ENCODE data around the gene UBP1. TPM values are rescaled to one million over a fixed set of nuclear protein-coding genes. Genes with fewer than 3 reads are reported as not detected.
"Not testable (repeated sequence)": the region's sequence is repeated elsewhere in the genome, so short reads cannot be mapped to it uniquely, and the experiment has no call there.

Gene UBP1
- total RNA-seq, 4 donors from 2014 or later: 45.6 to 77.0 (median 63.0) TPM

DNA sequence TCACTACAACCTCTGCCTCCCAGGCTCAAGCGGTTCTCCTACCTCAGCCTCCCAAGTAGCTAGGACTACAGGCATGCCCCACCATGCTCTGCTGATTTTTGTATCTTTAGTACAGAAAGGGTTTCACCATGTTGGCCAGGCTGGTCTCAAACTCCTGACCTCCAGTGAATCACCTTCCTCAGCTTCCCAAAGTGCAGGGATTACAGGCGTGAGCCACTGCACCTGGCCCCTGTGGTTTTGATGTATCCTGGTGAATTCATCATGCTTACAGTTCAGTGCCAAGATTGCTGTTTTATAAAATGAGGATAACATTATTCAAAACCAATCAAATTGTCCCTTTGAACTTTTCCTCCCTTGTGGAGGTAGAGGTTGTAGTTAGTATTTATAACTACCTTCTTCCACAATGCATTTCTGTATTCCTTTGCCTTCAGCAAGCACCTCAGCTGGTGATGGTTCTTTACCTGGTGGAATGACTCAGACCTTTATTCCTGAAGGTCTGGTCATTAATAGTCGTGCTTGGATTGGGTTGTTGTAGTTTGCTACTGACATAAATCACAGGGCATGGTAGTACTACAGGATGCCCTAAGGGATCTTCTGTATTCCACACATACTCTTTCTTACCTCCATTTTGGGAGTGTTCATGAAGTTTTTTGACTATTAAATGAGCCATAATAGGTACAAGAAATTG lies 76.9 kb downstream of the UBP1 start:
- ATAC-seq (ENCODE audit: low FRiP score) (no peak), DNase-seq (ENCODE audit: low spot score) (no peak)
- TF ChIP-seq, protein P1, sequence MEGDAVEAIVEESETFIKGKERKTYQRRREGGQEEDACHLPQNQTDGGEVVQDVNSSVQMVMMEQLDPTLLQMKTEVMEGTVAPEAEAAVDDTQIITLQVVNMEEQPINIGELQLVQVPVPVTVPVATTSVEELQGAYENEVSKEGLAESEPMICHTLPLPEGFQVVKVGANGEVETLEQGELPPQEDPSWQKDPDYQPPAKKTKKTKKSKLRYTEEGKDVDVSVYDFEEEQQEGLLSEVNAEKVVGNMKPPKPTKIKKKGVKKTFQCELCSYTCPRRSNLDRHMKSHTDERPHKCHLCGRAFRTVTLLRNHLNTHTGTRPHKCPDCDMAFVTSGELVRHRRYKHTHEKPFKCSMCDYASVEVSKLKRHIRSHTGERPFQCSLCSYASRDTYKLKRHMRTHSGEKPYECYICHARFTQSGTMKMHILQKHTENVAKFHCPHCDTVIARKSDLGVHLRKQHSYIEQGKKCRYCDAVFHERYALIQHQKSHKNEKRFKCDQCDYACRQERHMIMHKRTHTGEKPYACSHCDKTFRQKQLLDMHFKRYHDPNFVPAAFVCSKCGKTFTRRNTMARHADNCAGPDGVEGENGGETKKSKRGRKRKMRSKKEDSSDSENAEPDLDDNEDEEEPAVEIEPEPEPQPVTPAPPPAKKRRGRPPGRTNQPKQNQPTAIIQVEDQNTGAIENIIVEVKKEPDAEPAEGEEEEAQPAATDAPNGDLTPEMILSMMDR (IDR thresholded peaks at IDR 0.05): no peak

DNA sequence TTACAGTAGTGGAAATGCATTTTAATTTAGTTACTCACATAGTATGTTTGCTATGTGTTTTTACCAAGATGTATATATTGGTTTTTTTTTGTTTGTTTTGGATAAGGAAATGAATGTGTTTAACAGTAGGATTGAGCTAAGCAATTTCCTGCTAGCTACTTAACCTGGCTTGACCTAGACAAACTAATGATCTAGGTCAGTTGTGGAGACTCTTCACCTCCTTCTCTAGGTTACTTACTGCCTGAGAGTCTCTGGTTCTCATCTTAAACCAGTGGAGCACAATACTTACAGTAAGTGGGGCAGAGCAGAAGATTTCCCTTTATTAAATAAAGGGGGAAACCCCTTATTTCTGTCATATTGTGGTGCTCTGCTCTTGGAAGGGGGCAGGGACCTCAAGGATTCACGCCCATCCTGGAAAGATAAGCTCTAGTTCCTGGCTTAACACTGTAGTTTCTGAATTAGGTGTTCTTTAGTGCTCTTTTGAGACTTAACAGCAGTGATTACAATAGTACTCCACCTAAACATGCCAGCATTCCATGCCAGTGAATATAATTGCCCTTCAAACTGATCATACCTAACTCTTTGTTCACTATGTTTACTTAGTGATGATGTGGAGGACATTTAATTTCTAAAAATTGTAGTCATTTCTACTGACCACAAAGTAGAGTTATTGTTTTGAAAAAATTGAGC lies 79.9 kb downstream of the UBP1 start:
- TF ChIP-seq, protein P1 (IDR thresholded peaks at IDR 0.05): no peak
- DNase-seq (ENCODE audit: low spot score): no peak
- no peak for ATAC-seq (ENCODE audit: low FRiP score)

DNA sequence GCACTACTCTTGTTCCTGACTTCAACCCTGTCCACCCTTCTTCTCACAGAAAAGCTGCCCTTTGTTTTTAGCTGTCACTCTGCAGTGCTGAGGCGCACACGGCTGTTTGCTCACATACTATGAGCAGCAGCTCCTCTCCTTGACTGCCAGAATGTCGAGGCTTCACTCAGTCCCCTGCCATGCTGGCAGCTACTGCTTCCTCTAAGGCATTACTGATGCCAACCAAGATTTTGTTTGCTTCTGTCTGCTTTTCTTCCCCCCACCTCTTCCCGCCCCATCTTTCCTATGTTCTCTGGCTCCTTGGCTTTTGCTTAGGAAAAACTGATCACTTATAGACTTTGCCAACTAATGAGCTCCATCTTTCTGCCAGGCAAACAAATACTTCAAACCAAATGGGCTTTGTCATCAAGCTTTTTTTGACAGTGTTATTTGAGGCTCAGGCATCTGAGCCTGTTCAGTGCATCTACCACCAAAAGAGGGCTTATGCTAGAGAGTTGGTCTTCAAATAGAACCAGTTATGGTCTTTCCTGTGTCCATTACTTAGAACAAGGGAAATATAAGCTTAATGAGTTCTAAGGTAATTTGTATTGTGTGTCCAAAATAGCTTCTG lies 81.9 kb downstream of the UBP1 start:
- no peak for ATAC-seq (ENCODE audit: low FRiP score)
- TF ChIP-seq, protein P1 (IDR thresholded peaks at IDR 0.05): no peak

DNA sequence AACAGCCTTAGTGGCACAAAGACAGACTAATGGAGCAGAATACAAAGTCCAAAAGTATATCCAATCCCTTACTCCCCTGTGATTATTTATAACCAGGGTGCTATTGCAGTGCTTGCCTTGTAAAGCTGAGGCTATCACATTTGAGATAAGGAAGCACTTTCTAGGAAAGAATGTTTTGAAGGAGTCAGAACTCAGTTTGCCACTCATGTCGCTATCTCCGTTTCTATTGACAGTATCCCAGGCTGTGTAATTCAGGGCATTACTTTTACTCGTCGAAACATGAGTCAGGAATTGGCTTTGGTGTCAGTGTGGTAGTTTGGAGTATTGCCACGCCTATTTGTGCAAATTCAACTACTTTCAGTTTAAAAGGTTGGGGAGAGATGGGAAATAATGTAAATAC lies 84.6 kb downstream of the UBP1 start:
- ATAC-seq (ENCODE audit: low FRiP score) (peak; percentile 89), DNase-seq (ENCODE audit: low spot score) (no peak)
- TF ChIP-seq, protein P1 (IDR thresholded peaks at IDR 0.05): no peak

More for the DNA sequence above, 81.9 kb downstream of the UBP1 start:
- no peak for DNase-seq (ENCODE audit: low spot score)

DNA sequence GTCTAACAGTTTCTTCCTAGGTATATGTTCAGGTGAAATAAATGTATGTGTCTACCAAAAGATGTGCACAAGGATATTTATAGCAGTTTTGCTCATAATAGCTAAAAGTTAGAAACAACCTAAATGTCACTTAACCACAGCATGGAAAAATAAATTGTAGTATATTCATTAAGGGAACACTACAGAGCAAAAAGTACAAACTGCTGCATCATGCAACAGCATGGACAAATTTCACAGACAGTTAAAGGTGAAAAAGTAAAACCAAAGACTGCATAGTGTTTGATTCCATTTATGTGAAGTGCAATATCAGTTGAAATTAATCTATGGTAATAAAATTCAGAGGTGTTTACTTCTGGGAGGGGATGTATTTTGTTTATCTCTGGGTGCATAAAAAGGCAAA lies 100.4 kb downstream of the UBP1 start:
- ATAC-seq (ENCODE audit: low FRiP score) (no peak), DNase-seq (ENCODE audit: low spot score) (no peak)
- TF ChIP-seq, protein P1 (IDR thresholded peaks at IDR 0.05): no peak

DNA sequence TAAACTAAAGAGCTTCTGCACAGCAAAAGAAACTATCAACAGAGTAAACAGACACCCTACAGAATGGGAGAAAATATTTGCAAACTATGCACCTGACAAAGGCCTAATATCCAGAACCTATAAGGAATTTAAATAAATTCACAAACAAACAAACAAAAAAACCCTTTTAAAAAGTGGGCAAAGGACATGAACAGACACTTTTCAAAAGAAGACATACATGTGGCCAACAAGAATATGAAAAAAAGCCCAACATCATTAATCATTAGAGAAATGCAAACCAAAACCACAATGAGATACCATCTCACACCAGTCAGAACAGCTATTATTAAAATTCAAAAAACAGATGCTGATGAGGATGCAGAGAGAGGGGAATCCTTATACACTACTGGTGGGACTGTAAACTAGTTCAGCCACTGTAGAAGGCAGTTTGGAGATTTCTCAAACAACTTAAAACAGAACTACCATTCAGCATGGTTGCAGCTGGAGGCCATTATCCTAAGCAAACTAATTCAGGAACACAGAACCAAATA lies 101.2 kb downstream of the UBP1 start:
- not testable (repeated sequence) for DNase-seq (ENCODE audit: low spot score); ATAC-seq (ENCODE audit: low FRiP score)

Small RNAs within 50 kb of the gene (small RNA-seq; reads per million reads assigned to genes)
- gene RNU7-110P: not detected

Other genes starting within 250 kb of the UBP1 start
- gene SUSD5, start 221.6 kb downstream of the UBP1 start, total RNA-seq: 10 to 100 TPM in 2 of 4 donors, 1 to 10 TPM in 2; 2.0 to 13.5 (median 6.6) TPM
- gene FBXL2, start 163.0 kb downstream of the UBP1 start, total RNA-seq: 10 to 100 TPM in 1 of 4 donors, 1 to 10 TPM in 3; 6.7 to 13.5 (median 7.3) TPM

All from omental fat pad (tissue), 4 donors.